Trophoblast cell (in vitro differentiated cells and primary cell): ENCODE data around the gene LRRN2.

Source experiments
- DNase-seq, 2 donors: peaks; one replicate each; pipeline ENCODE4 v3.0.0-alpha.2; 2016
- H2AFZ ChIP-seq: 2 replicates; pipeline ENCODE4 v1.6.1; 2013; ENCODE audit warnings: low read length, moderate library complexity, mild to moderate bottlenecking; ENCODE audit not compliant: insufficient read depth, poor library complexity
- H2AK5ac ChIP-seq: 2 replicates; pipeline ENCODE4 v1.6.1; 2013; ENCODE audit warnings: mild to moderate bottlenecking, low read length
- H2BK120ac ChIP-seq: 2 replicates; pipeline ENCODE4 v1.6.1; 2013; ENCODE audit warnings: low read length, mild to moderate bottlenecking, moderate library complexity; ENCODE audit not compliant: insufficient read depth, poor library complexity
- H2BK12ac ChIP-seq: 2 replicates; pipeline ENCODE4 v1.6.1; 2013; ENCODE audit warnings: mild to moderate bottlenecking, low read length, moderate library complexity
- H2BK5ac ChIP-seq: 2 replicates; pipeline ENCODE4 v1.6.1; 2013; ENCODE audit warnings: low read length, low read depth, moderate library complexity, mild to moderate bottlenecking; ENCODE audit not compliant: poor library complexity
- H3K14ac ChIP-seq: 2 replicates; pipeline ENCODE4 v1.6.1; 2013; ENCODE audit warnings: mild to moderate bottlenecking, low read length
- H3K18ac ChIP-seq: 2 replicates; pipeline ENCODE4 v1.6.1; 2013; ENCODE audit warnings: mild to moderate bottlenecking, low read length
- H3K23ac ChIP-seq: 2 replicates; pipeline ENCODE4 v1.6.1; 2013; ENCODE audit warnings: low read length
- H3K27ac ChIP-seq: 2 replicates; pipeline ENCODE4 v1.5.1; 2013; ENCODE audit warnings: low read depth, mild to moderate bottlenecking, inconsistent platforms, low read length, moderate library complexity
- H3K27me3 ChIP-seq: 2 replicates; pipeline ENCODE4 v1.6.1; 2013; ENCODE audit warnings: inconsistent platforms, mild to moderate bottlenecking, low read length, moderate library complexity; ENCODE audit not compliant: insufficient read depth
- H3K36me3 ChIP-seq, 2 experiments: 1 replicate in 1 of 2; 2 replicates in 1 of 2; pipeline ENCODE4 v1.6.1; 2013; ENCODE audit warnings: low read length in 2 of 2, mild to moderate bottlenecking in 2 of 2, moderate library complexity in 1 of 2; ENCODE audit not compliant: insufficient read depth in 2 of 2, control insufficient read depth in 1 of 2
- H3K4ac ChIP-seq: 2 replicates; pipeline ENCODE4 v1.6.1; 2013; ENCODE audit warnings: low read depth, mild to moderate bottlenecking, low read length, moderate library complexity
- H3K4me1 ChIP-seq, 2 experiments: 1 replicate in 1 of 2; 2 replicates in 1 of 2; pipeline ENCODE4 v1.6.1; 2013; ENCODE audit warnings: low read length in 2 of 2, mild to moderate bottlenecking in 2 of 2, moderate library complexity in 1 of 2; ENCODE audit not compliant: insufficient read depth in 2 of 2, control insufficient read depth in 1 of 2
- H3K4me2 ChIP-seq: 2 replicates; pipeline ENCODE4 v1.6.1; 2013; ENCODE audit warnings: inconsistent platforms, mild to moderate bottlenecking, low read length, moderate library complexity
- H3K4me3 ChIP-seq: 2 replicates; pipeline ENCODE4 v1.5.1; 2013; ENCODE audit warnings: mild to moderate bottlenecking, low read depth, low read length, inconsistent platforms
- H3K79me1 ChIP-seq: one replicate; pipeline ENCODE4 v1.6.1; 2013; ENCODE audit warnings: low read length
- H3K79me2 ChIP-seq: 2 replicates; pipeline ENCODE4 v1.6.1; 2013; ENCODE audit warnings: low read length, mild to moderate bottlenecking; ENCODE audit not compliant: control insufficient read depth, insufficient read depth, poor library complexity
- H3K9ac ChIP-seq: 2 replicates; pipeline ENCODE4 v1.6.1; 2013; ENCODE audit warnings: mild to moderate bottlenecking, low read length
- H3K9me3 ChIP-seq: 2 replicates; pipeline ENCODE4 v1.6.1; 2013; ENCODE audit warnings: low read depth, mild to moderate bottlenecking, control low read depth, inconsistent platforms, low read length; ENCODE audit not compliant: insufficient read depth
- H4K12ac ChIP-seq: 2 replicates; pipeline ENCODE4 v1.6.1; 2013; ENCODE audit warnings: low read depth, mild to moderate bottlenecking, low read length, moderate library complexity
- H4K8ac ChIP-seq: 2 replicates; pipeline ENCODE4 v1.6.1; 2013; ENCODE audit warnings: low read depth, mild to moderate bottlenecking, low read length, moderate library complexity
- H4K91ac ChIP-seq: one replicate; pipeline ENCODE4 v1.6.1; 2013; ENCODE audit warnings: low read depth, mild to moderate bottlenecking, low read length, moderate library complexity
- WGBS: extraction: QIAGEN DNeasy Blood & Tissue Kit; methylation state at CpG from one replicate; pipeline ENCODE4 v1.1.7; 2013; ENCODE audit warnings: missing lambda C conversion rate; ENCODE audit not compliant: insufficient read length, insufficient coverage; ENCODE audit errors: extremely low coverage; 5-methylcytosine and 5-hydroxymethylcytosine counted together

The LRRN2 gene

DNA sequence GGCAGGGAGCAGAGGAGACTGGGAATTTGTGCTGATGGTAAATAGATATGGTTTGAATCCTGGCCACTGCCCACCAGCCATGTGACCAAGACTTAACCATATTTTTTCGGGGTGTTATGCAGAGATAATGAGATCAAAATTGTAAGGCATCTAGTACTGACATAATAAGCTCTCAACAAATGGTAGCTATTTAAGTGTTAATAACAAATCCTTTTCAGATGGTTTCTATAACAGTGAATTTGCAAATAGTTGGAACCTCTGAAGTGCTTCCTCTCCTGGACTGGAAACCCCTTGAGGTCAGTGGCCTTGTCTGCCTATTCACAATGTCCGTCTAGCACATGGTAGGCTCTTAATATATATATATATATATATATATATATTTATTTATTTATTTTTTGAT, 104.7 kb downstream of the LRRN2 start:
- Histone ChIP-seq H2AFZ (no peak overlapping the region), H2BK12ac (no peak overlapping the region), H4K91ac (no peak overlapping the region), H3K18ac (no peak overlapping the region), H3K4ac (no peak overlapping the region), H3K4me3 (no peak overlapping the region), H4K8ac (no peak overlapping the region), H3K79me1 (peaks cover 3% of the 10 kb centered on the region), H3K36me3 (no peaks in the 10 kb centered on the region), H4K12ac (no peak overlapping the region), H2AK5ac (no peak overlapping the region), H3K9me3 (no peaks in the 10 kb centered on the region), H3K27ac (no peak overlapping the region), H3K9ac (no peak overlapping the region), H3K27me3 (no peaks in the 10 kb centered on the region), H3K4me2 (no peak overlapping the region), H3K23ac (no peak overlapping the region), H3K14ac (no peak overlapping the region), H3K4me1 (peaks cover 6 to 23% of the 10 kb centered on the region in 2 experiments), H2BK5ac (no peak overlapping the region), H2BK120ac (no peak overlapping the region), H3K79me2 (peaks cover 3% of the 10 kb centered on the region)
- WGBS, result no CpG with 5 or more reads among the region's 2 CpGs
- no peak for DNase-seq

DNA sequence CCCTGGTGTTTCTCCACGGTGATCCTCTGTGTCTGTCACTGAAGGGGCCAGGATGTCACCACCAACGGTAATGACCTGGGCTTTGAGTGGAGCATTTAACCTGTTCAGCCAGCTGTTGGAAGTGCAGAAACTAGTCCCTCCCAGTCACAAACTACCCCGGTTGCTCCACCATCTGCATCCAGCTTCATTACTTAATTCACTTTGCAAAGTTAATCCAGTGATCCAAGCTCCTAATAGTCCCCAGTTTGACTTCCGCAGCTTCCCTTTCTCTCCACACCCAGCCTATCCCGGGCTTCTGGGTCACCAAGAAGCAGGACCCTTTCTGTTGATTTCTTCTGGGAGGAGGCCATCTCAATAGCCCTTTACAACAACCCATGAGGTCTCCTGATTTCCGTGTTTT, 105.9 kb downstream of the LRRN2 start:
- Histone ChIP-seq H3K79me1 (peaks cover 9% of the 10 kb centered on the region), H3K4me2 (no peak overlapping the region), H3K9me3 (no peaks in the 10 kb centered on the region), H3K9ac (no peak overlapping the region), H2BK120ac (no peak overlapping the region), H3K18ac (no peak overlapping the region), H3K23ac (no peak overlapping the region), H3K27ac (no peak overlapping the region), H2AK5ac (no peak overlapping the region), H3K36me3 (no peaks in the 10 kb centered on the region), H3K79me2 (peaks cover 5% of the 10 kb centered on the region), H2BK12ac (no peak overlapping the region), H3K4me3 (no peak overlapping the region), H4K8ac (no peak overlapping the region), H3K27me3 (no peaks in the 10 kb centered on the region), H3K4me1 (peaks cover 12 to 25% of the 10 kb centered on the region in 2 experiments), H4K91ac (no peak overlapping the region), H2AFZ (no peak overlapping the region), H3K4ac (no peak overlapping the region), H4K12ac (no peak overlapping the region), H2BK5ac (no peak overlapping the region), H3K14ac (no peak overlapping the region)
- no peak for DNase-seq
- WGBS, result no CpG with 5 or more reads among the region's 6 CpGs

DNA sequence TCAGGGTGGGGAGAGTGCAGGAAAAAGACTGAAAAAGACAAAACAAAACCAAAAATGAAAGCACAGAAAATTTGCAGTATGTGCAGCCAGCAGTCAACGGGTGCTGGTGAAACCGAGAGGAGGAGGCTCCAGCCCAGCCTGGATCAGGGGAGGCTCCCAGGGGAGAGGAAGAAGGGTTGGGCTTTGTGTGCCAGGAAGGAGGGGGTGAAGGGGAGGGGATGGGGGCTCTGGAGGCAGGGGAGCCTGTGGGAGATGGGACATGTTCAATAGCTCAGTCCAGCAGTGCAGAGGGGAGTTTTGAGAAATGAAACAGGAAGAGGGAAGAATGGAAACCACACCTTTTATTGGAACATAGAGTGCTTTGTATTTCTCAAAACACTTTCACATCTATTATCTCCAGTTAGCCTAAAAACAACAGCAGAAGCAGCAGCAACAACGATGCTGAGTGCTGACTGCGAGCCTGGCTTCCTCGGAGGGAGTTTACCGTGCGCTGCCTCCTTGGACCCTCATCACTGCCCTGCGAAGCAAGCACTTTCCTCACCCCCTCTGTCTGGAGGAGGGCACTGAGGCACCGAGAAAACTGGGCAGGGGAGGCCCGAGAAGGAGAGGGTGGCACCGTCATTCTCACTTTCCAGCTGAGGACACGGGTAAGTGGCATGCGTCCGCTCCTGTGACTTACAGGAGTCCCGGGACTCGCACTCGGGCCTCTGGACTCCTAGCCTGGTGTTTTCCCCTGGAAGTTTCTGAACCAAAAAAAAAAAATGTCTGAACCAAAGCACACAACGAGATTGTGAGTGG, 106.5 kb downstream of the LRRN2 start:
- Histone ChIP-seq H4K91ac (no peak overlapping the region), H4K12ac (no peak overlapping the region), H2BK120ac (no peak overlapping the region), H4K8ac (no peak overlapping the region), H3K18ac (no peak overlapping the region), H2AFZ (peak overlapping the region; percentile 8), H3K79me1 (peaks cover 12% of the 10 kb centered on the region), H3K4me1 (peaks cover 15 to 27% of the 10 kb centered on the region in 2 experiments), H2BK5ac (no peak overlapping the region), H3K4me3 (no peak overlapping the region), H3K4me2 (no peak overlapping the region), H3K36me3 (no peaks in the 10 kb centered on the region), H3K27me3 (no peaks in the 10 kb centered on the region), H3K79me2 (peaks cover 5% of the 10 kb centered on the region), H3K9me3 (no peaks in the 10 kb centered on the region), H3K9ac (no peak overlapping the region), H2AK5ac (no peak overlapping the region), H3K4ac (no peak overlapping the region), H3K23ac (no peak overlapping the region), H2BK12ac (peak overlapping the region; percentile 5), H3K27ac (no peak overlapping the region), H3K14ac (no peak overlapping the region)
- DNase-seq, result no peak
- WGBS, result no CpG with 5 or more reads among the region's 18 CpGs

DNA sequence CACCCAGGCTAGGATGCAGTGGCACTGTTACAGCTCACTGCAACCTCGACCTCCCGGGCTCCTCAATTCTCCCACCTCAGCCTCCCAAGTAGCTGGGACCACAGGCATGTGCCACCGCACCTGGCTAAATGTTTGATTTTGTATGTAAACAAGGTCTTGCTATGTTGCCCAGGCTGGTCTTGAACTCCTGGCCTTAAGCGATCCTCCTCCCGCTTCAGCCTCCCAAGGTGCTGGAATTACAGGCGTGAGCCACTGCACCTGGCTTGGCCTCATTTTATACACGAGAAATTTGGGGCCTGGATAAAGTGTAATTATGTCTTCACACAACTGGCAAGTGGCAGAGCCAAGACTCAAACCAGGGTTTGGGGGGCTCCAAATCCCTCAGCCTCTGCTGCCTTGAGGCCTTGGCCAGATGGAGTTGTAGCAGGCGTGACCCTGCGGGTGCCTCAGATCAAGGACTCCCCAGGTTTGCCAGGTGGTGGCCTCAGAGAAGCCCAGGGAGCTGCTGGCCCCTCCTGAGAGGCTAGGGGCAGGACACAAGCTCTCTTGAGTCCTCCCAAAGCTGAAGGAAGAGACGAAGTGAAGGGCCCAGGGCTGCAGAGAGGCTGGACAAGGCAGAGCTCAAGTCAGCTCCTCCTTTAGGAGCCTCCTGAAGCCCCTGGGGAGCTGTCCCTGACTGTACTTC, 107.6 kb downstream of the LRRN2 start:
- no CpG with 5 or more reads among the region's 10 CpGs for WGBS
- Histone ChIP-seq H2AK5ac (no peak overlapping the region), H4K12ac (no peak overlapping the region), H3K18ac (no peak overlapping the region), H3K14ac (no peak overlapping the region), H3K4me3 (no peak overlapping the region), H4K91ac (no peak overlapping the region), H3K23ac (no peak overlapping the region), H4K8ac (no peak overlapping the region), H2BK5ac (no peak overlapping the region), H3K79me2 (peaks cover 5% of the 10 kb centered on the region), H2BK120ac (no peak overlapping the region), H3K27me3 (no peaks in the 10 kb centered on the region), H2BK12ac (no peak overlapping the region), H3K27ac (no peak overlapping the region), H2AFZ (no peak overlapping the region), H3K36me3 (no peaks in the 10 kb centered on the region), H3K4ac (no peak overlapping the region), H3K9me3 (no peaks in the 10 kb centered on the region), H3K79me1 (peaks cover 18% of the 10 kb centered on the region), H3K4me2 (no peak overlapping the region), H3K9ac (no peak overlapping the region), H3K4me1 (peaks cover 23 to 36% of the 10 kb centered on the region in 2 experiments)
- DNase-seq, result no peak
